GM20000 (cell line): ENCODE data around the gene ZSCAN16.

Source experiments
- DNase-seq: peaks from one replicate; pipeline ENCODE4 v3.0.0; 2012; ENCODE audit warnings: low spot score
- CTCF ChIP-seq: IDR thresholded peaks from 2 replicates; pipeline ENCODE4 v1.5.1; 2012; ENCODE audit warnings: mild to moderate bottlenecking, control low read depth; ENCODE audit errors: extremely low read depth, missing control alignments

Gene ZSCAN16

GRCh38 chr6:28135393-28135792 lies 11.0 kb downstream of the ZSCAN16 start:
- DNase-seq: no peak

GRCh38 chr6:28136585-28137504 lies 12.4 kb downstream of the ZSCAN16 start:
- DNase-seq: peak; percentile 70
- TF ChIP-seq CTCF: no peak

More at GRCh38 chr6:28135393-28135792, 11.0 kb downstream of the ZSCAN16 start:
- TF ChIP-seq CTCF: no peak

GRCh38 chr6:28137505-28137981 lies 13.1 kb downstream of the ZSCAN16 start:
- TF ChIP-seq CTCF: no peak
- peak; percentile 50 for DNase-seq

GRCh38 chr6:28139860-28140543 lies 15.6 kb downstream of the ZSCAN16 start:
- no peak for DNase-seq
- no peak for TF ChIP-seq CTCF

GRCh38 chr6:28140616-28141015 lies 16.2 kb downstream of the ZSCAN16 start:
- TF ChIP-seq CTCF: no peak
- DNase-seq: no peak

GRCh38 chr6:28141500-28142329 lies 17.3 kb downstream of the ZSCAN16 start, which contains the start of gene ZKSCAN8:
Gene ZKSCAN8, plus strand, starts transcription at chr6:28141883. Its CDS starts 6,525 bp downstream, at chr6:28148408.
- no peak for TF ChIP-seq CTCF
- peak; percentile 84 for DNase-seq

GRCh38 chr6:28142446-28142845 lies 18.0 kb downstream of the ZSCAN16 start:
- TF ChIP-seq CTCF: no peak
- DNase-seq: no peak
